HEK293 (cell line): ENCODE measurements around the gene GTPBP4.

Experiments
- CTCF ChIP-seq: fragments of 450-650 bp; formaldehyde crosslinking; IDR thresholded peaks from 2 replicates; pipeline ENCODE4 v1.5.1; 2016; ENCODE audit warnings: missing biosample characterization, missing genetic modification characterization
- PRDM10 ChIP-seq: fragments of 450-650 bp; formaldehyde crosslinking; IDR thresholded peaks from 2 replicates; pipeline ENCODE4 v1.5.1; 2016; ENCODE audit warnings: missing biosample characterization, missing genetic modification characterization
- TCF7L2 ChIP-seq: IDR thresholded peaks from 2 replicates; pipeline ENCODE4 v1.6.1; 2011; ENCODE audit warnings: low read depth, mild to moderate bottlenecking, inconsistent platforms, low read length, moderate library complexity, borderline replicate concordance
- ZNF280D ChIP-seq: fragments of 450-650 bp; formaldehyde crosslinking; IDR thresholded peaks from 2 replicates; pipeline ENCODE4 v1.5.1; 2016; ENCODE audit warnings: missing biosample characterization, missing genetic modification characterization
- ZNF664 ChIP-seq: fragments of 450-650 bp; formaldehyde crosslinking; IDR thresholded peaks from 2 replicates; pipeline ENCODE4 v1.5.1; 2016; ENCODE audit warnings: missing biosample characterization, missing genetic modification characterization

GRCh38 chr10:953836-954235 lies 34.4 kb upstream of the GTPBP4 start:
- TF ChIP-seq CTCF (tag by site-specific recombination) (no peak), TCF7L2 (no peak), PRDM10 (tag by site-specific recombination) (no peak), ZNF280D (tag by site-specific recombination) (no peak), ZNF664 (tag by site-specific recombination) (no peak)
